ES-I3 (cell line): ENCODE measurements around the gene ISG20L2.
"Not testable (repeated sequence)": the region's sequence is repeated elsewhere in the genome, so short reads cannot be mapped to it uniquely, and the experiment has no call there.

Experiments
- H3K36me3 ChIP-seq: 2 replicates; pipeline ENCODE4 v1.6.1; 2013; ENCODE audit warnings: mild to moderate bottlenecking, low read length, control low read depth, moderate library complexity; ENCODE audit not compliant: insufficient read depth
- H3K4me1 ChIP-seq: 2 replicates; pipeline ENCODE4 v1.6.1; 2013; ENCODE audit warnings: mild to moderate bottlenecking, control low read depth, low read length; ENCODE audit not compliant: insufficient read depth
- H3K9ac ChIP-seq: 2 replicates; pipeline ENCODE4 v1.6.1; 2013; ENCODE audit warnings: low read depth, mild to moderate bottlenecking, low read length, moderate library complexity
- H3K9me3 ChIP-seq: 2 replicates; pipeline ENCODE4 v1.6.1; 2013; ENCODE audit warnings: mild to moderate bottlenecking, low read length, moderate library complexity; ENCODE audit not compliant: control insufficient read depth, insufficient read depth

ISG20L2 gene

DNA sequence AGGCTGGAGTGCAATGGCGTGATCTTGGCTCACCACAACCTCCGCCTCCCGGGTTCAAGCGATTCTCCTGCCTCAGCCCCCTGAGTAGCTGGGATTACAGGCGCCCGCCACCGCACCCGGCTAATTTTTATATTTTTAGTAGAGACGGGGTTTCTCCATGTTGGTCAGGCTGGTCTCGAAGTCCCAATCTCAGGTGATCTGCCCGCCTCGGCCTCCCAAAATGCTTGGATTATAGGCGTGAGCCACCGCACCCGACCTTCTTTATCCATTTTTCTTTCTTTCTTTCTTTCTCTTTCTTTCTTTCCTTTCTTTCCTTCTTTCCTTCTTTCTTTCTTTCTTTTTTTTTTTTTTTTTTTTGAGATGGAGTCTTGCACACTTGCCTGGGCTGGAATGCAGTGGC is 36.6 kb upstream of the ISG20L2 start:
- not testable (repeated sequence) for H3K9ac ChIP-seq, H3K9me3 ChIP-seq, H3K36me3 ChIP-seq, H3K4me1 ChIP-seq

DNA sequence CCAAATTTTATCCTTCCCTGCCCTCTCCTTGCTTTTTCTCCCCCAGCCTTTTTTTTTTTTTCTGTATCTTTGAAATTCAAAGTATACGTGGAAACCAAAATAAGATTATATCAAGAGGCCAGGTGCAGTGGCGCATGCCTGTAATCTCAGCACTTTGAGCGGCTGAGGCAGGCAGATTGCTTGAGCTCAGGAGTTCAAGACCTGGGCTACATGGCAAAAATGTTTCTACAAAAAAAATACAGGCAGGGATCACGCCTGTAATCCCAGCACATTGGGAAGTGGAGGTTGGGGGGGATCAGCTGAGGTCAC is 32.2 kb upstream of the ISG20L2 start:
- Histone ChIP-seq H3K9ac (no peak overlapping the region), H3K4me1 (peaks cover 8% of the 10 kb centered on the region; the same call in 1 of the 2 replicates), H3K9me3 (no peaks in the 10 kb centered on the region), H3K36me3 (no peaks in the 10 kb centered on the region)

DNA sequence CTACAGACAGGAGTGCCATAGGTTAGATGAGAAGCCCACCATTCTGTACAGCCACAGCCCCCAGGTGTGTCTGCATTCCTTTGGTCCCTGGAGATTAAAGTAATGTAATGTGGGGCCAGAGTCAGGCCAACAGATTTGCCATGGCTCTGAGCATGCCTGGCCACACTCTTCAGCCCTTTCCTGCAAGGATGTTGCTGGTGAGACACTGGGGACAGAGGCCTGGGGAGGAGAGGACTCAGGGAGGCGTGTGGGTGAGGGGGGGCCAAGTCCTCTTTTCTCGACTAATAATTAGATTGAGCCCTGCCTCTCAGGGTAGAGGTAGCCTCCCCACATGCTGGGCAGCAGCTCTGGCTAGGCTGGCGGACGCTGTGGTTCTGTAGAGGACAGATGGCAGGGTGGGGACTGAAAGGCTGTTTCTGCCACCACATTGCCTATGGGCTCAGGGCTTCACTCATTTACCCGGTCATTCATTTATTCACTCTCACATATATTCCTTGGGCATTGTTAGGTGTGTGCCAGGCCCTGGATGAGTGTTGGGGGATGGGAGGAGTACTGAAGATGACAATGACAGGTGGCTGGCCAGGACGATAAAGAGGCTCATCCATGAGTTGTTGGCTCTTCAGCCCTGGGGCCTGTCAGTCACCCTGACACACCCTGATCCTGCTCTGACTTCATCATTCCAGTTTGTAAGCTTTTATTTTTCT is 31.7 kb upstream of the ISG20L2 start:
- peaks cover 8% of the 10 kb centered on the region; the same call in 1 of the 2 replicates for H3K4me1 ChIP-seq
- no peaks in the 10 kb centered on the region for H3K36me3 ChIP-seq
- no peaks in the 10 kb centered on the region for H3K9me3 ChIP-seq
- no peak overlapping the region for H3K9ac ChIP-seq

DNA sequence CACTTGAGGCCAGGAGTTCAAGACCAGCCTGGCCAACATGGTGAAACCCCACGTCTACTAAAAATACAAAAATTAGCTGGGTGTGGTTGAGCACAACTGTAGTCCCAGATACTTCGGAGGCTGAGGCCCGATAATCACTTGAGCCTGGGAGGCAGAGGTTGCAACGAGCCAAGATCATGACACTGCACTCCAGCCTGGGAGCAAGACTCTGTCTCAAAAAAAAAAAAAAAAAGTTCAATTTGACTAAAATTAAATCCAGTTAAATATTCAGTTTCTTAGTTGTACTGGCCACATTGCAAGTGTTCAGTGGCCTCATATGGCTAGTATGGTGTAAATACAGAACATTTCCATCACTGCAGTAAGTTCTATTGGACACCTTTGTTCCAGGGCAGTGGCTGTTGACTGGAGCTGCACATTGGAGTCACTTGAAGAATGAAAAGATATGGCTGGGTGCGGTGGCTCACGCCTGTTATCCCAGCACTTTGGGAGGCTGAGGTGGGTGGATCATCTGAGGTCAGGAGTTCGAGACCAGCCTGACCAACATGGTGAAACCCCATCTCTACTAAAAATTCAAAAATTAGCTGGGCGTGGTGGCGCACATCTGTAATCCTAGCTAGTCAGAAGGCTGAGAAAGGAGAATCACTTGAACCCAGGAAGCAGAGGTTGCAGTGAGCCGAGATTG is 29.1 kb upstream of the ISG20L2 start:
- not testable (repeated sequence) for H3K36me3 ChIP-seq, H3K9ac ChIP-seq, H3K9me3 ChIP-seq
- H3K4me1 ChIP-seq = peaks cover 13% of the 10 kb centered on the region; the same call in 1 of the 2 replicates

DNA sequence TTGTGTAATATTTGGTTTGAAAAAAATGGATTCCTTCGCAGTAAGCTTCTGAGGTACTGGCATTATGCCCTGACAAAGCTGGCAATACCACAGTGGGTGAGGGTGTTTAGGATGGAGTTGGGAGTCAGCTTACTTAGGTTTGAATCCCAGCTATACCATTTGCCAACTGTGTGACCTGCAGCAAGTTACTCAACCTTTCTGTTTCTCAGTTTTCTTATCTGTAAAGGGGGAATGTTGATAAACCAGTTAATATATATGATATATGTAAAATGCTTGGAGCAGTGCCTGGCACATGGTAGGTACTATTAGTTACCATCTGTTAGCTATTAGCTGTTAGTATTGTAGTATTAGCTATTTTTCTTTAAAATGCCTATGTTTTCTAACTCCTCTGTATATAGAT is 27.8 kb upstream of the ISG20L2 start:
- Histone ChIP-seq H3K36me3 (no peaks in the 10 kb centered on the region), H3K9me3 (no peaks in the 10 kb centered on the region), H3K4me1 (peaks cover 14% of the 10 kb centered on the region; the same call in 1 of the 2 replicates), H3K9ac (no peak overlapping the region)

DNA sequence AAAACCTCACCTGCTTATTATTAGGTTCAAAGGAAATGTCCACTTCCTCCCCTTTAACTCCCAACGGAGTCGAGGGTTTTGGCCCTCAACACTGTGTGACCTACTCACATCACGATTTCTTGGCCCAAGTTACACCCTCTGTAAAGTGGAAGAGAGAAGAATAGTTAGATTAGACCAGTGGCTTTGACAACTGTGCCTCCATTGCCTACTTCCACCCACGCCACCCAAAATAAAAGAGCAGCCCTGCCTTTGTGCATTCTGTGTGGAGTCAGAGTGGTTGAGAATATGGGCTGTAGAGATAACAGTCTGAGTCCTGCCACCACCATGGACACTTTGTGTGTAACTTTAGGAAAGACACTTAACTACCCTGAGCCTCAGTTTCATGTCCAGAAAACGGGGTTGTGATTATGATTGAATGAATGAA is 27.0 kb upstream of the ISG20L2 start:
- H3K4me1 ChIP-seq = peaks cover 14% of the 10 kb centered on the region; the same call in 1 of the 2 replicates
- no peak overlapping the region for H3K9ac ChIP-seq
- H3K9me3 ChIP-seq = no peaks in the 10 kb centered on the region
- H3K36me3 ChIP-seq = no peaks in the 10 kb centered on the region

DNA sequence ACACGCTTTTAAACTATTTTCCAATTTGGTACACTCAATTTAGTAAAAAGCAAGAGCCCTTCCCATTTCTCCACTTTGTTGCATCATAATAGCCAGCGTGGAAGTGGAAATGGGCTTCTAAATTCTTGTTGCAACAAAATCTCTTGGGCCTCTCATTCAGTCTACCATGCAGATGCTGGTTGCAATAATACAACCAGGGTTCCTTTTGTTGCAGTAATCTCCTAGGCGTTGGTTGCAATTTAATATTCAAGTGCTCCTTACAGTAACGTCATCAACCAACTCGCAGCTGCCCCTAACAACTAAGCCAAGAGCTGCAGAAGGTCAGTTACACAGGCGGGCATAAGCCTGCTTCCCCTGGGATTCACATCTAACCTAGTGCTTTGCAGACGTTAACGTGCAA is 25.7 kb upstream of the ISG20L2 start:
- Histone ChIP-seq H3K4me1 (peaks cover 13% of the 10 kb centered on the region; the same call in 1 of the 2 replicates), H3K9ac (no peak overlapping the region), H3K36me3 (no peaks in the 10 kb centered on the region), H3K9me3 (no peaks in the 10 kb centered on the region)

DNA sequence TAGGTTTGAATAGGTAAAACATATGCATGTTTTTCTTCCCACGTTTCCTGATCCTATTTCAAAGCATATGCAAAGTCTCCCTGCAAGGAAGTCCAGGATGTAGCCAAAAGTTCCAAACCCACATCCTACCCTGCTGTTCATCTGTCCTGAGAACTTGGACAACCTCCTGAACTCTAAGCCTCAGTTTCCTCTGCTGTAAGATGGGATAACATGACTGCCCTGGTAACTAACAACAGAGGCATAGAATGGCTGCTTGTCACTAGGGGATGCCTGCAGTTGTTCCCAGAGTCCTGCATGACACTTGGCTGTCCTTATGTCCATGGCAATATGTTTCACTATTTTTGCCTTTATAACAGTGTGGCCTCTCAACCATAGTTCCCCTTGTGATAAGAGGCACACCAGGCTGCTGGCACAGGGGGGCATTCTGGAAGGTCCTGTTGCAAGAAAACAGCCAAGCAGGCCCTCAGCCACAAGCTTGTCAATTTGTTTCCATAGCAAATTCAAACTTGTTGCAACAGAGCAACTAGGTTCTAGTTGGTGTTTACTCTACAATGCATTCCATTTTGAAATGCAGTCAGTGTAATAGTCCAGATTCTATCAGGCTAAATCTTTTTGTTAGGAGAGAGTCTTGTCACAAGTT is 24.4 kb upstream of the ISG20L2 start:
- peak overlapping the region; percentile 76 for H3K9ac ChIP-seq
- no peaks in the 10 kb centered on the region for H3K36me3 ChIP-seq

DNA sequence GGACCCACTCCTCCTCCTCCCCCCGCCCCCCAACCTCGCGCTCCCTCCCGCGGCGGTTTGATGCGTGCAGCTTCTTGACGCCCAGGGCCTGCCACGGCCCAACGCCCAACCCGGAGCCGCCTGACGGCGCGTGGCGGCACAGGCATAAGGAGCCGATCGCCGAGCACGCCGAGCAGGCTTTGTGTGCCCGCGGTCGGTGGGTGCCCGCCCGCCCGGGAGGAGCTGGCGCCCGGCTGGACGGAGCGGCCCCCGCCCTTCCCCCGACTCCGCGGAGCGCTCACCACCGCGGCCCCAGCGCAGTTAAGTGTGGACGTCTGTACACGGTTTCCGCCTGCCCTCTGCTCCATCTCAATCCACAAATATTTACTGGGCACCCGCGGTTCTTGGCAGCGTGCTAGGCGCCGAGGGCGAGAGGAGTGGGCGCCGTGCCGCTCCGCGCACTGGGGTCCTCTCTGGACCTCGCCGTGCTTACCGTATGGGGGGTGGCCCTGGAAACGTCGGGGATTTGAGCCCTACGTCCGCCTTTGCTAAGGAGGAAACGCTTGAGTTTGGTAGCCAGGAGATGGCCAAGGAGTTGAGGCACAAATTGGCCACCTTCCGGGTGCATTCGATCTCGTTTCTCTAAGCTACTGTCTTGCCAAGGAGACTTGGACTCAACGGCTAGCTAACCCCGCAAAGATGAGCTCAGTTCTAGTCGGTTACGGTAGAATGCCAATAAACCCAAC is 23.4 kb upstream of the ISG20L2 start:
- Histone ChIP-seq H3K4me1 (peaks cover 31% of the 10 kb centered on the region), H3K9me3 (no peaks in the 10 kb centered on the region), H3K36me3 (no peaks in the 10 kb centered on the region), H3K9ac (peak overlapping the region; percentile 76)

More for the DNA sequence above, 24.4 kb upstream of the ISG20L2 start:
- Histone ChIP-seq H3K9me3 (no peaks in the 10 kb centered on the region), H3K4me1 (peaks cover 25% of the 10 kb centered on the region)

DNA sequence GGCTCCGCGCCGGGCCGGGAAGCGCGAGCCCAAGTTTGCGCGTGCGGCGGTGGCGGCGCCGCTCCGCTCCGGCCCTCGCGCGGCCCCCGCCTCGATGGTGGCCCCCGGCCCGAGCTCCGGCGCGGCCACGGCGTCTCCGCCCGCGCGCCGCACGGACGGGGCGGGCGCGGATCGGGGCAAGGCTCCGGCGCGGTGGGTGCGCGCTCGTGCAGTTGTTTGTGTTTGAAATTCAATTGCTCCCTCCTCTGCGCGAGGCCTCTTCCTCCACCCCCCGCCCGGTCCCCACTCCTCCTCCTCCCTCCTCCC is 22.8 kb upstream of the ISG20L2 start, which contains the start of gene HDGF:
TSS of gene HDGF (minus strand) at position 225 of the 306 bp plus-strand sequence. CDS start 246 bp downstream, outside the sequence.
- Histone ChIP-seq H3K9ac (peak within 1 kb of the TSS; percentile 76), H3K9me3 (no peaks in the 10 kb centered on the region), H3K36me3 (no peaks in the 10 kb centered on the region), H3K4me1 (peaks cover 31% of the 10 kb centered on the region)

DNA sequence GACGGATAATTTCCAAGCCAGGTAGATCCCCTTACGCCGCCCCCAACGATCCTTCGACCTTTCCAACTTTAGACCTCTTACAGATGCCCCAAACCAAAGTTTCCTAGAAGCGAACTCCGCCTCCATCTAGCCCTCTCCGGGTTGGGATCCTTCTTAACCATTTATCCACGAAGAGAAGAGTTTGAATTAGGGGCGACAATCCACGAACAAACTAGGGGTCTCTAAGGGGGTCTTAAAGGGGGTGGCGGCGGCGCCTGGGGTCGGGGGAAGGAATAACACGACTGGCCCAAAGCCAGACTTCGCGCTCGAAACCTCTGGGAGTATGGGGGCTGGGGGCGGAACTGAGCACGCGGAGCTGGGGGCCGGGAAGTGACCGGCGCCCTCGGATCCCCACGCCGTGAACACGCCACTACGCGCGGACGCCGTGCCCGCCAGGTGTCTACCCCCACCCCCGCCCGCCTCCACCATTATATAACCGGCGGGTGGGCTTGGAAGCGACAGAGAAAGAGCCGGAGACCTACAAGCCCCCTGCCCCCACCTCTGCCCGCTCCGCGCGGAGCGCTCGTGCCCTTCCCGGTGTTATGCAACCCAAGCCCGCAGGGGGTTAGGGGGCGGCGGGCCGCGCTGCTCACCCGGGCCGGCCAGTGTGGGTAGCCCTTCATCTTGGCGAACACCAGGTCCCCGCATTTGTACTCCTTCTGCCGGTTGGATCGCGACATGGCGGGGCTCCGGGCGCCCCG is 22.3 kb upstream of the ISG20L2 start:
- no peaks in the 10 kb centered on the region for H3K36me3 ChIP-seq
- peak overlapping the region; percentile 76 for H3K9ac ChIP-seq
- no peaks in the 10 kb centered on the region for H3K9me3 ChIP-seq
- H3K4me1 ChIP-seq = peaks cover 36% of the 10 kb centered on the region

DNA sequence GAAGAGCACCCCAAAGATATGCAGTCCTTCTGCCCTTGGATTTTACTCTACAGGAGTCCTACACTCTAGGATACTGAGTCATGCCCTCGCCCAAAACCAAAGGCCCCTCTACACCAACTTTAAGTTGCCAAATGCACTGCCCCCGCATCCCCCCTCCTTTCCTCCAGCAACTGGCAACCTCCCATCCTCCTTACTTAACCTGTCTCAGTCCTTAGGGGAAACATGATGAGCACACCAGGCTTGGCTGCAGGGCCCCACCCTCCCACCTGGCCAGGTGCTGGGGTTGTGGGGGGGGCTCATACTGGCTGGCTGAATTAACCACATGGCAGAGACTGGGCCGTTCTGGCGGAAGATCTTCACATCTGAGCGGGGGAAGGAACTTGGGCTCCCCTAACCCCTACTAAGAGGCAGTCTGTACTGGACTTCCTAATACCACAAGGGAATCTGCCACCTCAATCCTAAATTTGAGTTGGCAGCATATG is 21.7 kb upstream of the ISG20L2 start:
- H3K4me1 ChIP-seq = peaks cover 42% of the 10 kb centered on the region
- peak overlapping the region; percentile 76 for H3K9ac ChIP-seq
- no peaks in the 10 kb centered on the region for H3K36me3 ChIP-seq
- no peaks in the 10 kb centered on the region for H3K9me3 ChIP-seq

DNA sequence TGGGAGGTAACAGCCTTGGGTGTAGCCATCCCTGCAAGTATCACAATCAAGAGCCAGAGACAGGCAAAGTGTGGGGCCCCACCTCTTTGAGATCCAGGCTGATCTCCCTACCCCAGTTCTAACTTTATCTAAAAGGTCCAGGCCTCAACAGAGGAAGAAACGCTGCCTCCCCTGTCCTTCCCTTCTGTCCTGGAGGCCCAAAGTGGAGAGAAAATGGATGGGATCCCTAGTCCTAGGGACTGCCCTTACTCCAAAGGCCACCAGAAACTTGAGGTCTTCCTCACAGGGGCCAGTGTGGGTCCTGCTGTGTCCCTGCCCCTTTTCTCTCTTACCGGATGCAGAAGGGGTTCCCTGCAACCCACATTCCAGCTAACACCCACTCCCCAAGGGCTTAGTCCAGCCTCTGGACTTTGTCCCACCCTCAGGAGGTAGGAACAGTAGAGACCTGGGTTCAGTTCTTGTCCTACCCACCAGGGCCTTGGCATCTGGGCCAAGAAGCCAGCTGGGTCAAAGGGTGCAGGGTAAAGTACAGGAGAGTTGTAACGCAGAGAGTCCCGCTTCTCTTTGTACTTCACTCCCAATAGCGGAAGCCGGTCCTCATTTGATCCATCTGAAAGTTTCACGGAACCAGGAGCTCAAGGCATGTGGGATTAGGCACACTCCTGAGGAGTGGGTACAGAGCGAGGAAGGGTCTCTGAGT is 21.0 kb upstream of the ISG20L2 start:
- no peaks in the 10 kb centered on the region for H3K9me3 ChIP-seq
- H3K36me3 ChIP-seq = no peaks in the 10 kb centered on the region
- H3K9ac ChIP-seq = peak overlapping the region; percentile 76; the same call in 1 of the 2 replicates
- H3K4me1 ChIP-seq = peaks cover 47% of the 10 kb centered on the region
